GM21515 (cell line): ENCODE measurements around the gene ZNF620.
A peak's percentile ranks its signal among the peaks of the same experiment; 100 is the strongest.
"Not testable (repeated sequence)": the region's sequence is repeated elsewhere in the genome, so short reads cannot be mapped to it uniquely, and the experiment has no call there.

Source experiments
- ATAC-seq: cut with Tn5 transposase; IDR thresholded peaks from one replicate; pipeline ENCODE4 v1.9.1; 2021; ENCODE audit not compliant: unreplicated experiment

The ZNF620 gene

GRCh38 chr3:40505599-40506462 is at the start of gene ZNF620:
Gene ZNF620 (plus strand): TSS chr3:40506039. CDS start chr3:40506353, 314 bp downstream.
- ATAC-seq: peak; percentile 75

- no peak for ATAC-seq
Measured at GRCh38 chr3:40456279-40456939, 49.4 kb upstream of the ZNF620 start.

- ATAC-seq: peak; percentile 69
Measured at GRCh38 chr3:40456940-40457823, 48.7 kb upstream of the ZNF620 start, which contains the start of gene RPL14. Gene RPL14 (plus strand): TSS chr3:40457339. CDS start chr3:40457472, 133 bp downstream.

- ATAC-seq: no peak
Measured at GRCh38 chr3:40458473-40458872, 47.4 kb upstream of the ZNF620 start.

GRCh38 chr3:40460481-40460880 is 45.4 kb upstream of the ZNF620 start:
- ATAC-seq: not testable (repeated sequence)

GRCh38 chr3:40461161-40461560 is 44.7 kb upstream of the ZNF620 start:
- ATAC-seq: no peak

GRCh38 chr3:40462838-40463237 is 43.0 kb upstream of the ZNF620 start:
- not testable (repeated sequence) for ATAC-seq

- no peak for ATAC-seq
Measured at GRCh38 chr3:40463579-40463978, 42.3 kb upstream of the ZNF620 start.

- ATAC-seq: no peak
Measured at GRCh38 chr3:40464339-40465110, 41.3 kb upstream of the ZNF620 start.

- no peak for ATAC-seq
Measured at GRCh38 chr3:40465111-40465407, 40.8 kb upstream of the ZNF620 start.

GRCh38 chr3:40465456-40465855 is 40.4 kb upstream of the ZNF620 start:
- no peak for ATAC-seq

GRCh38 chr3:40468018-40468417 is 37.8 kb upstream of the ZNF620 start:
- ATAC-seq: no peak

GRCh38 chr3:40470701-40471100 is 35.1 kb upstream of the ZNF620 start:
- no peak for ATAC-seq

GRCh38 chr3:40476478-40477470 is 29.1 kb upstream of the ZNF620 start, which contains the start of gene ZNF619:
Gene ZNF619 (plus strand): TSS chr3:40477122. CDS start chr3:40477980, 858 bp downstream.
- ATAC-seq: peak; percentile 83

GRCh38 chr3:40477666-40478065 is 28.2 kb upstream of the ZNF620 start:
- no peak for ATAC-seq

- no peak for ATAC-seq
Measured at GRCh38 chr3:40487172-40487571, 18.7 kb upstream of the ZNF620 start.

GRCh38 chr3:40490916-40491315 is 14.9 kb upstream of the ZNF620 start:
- no peak for ATAC-seq

GRCh38 chr3:40494698-40495097 is 11.1 kb upstream of the ZNF620 start:
- no peak for ATAC-seq

GRCh38 chr3:40497288-40497687 is 8.6 kb upstream of the ZNF620 start:
- no peak for ATAC-seq
